NCI-H128 (cell line): ENCODE results near the gene FCN1.

ENCODE experiments used
- DNase-seq: peaks from one replicate; lab custom pipeline; 2025; ENCODE audit not compliant: unreplicated experiment; lab: John Stamatoyannopoulos, UW

FCN1 gene

GRCh38 chr9:134951994-134952393, 34.3 kb upstream of the FCN1 start:
- no peak for DNase-seq

GRCh38 chr9:134951461-134951860, 33.7 kb upstream of the FCN1 start:
- no peak for DNase-seq

GRCh38 chr9:134950386-134951210, 32.9 kb upstream of the FCN1 start:
- no peak for DNase-seq

GRCh38 chr9:134949681-134950385, 32.1 kb upstream of the FCN1 start:
- DNase-seq: no peak

- no peak for DNase-seq
These were observed 30.4 kb upstream of the FCN1 start for GRCh38 chr9:134948149-134948548.

- no peak for DNase-seq
These were observed 29.7 kb upstream of the FCN1 start for GRCh38 chr9:134947265-134947955.

GRCh38 chr9:134946663-134947062, 29.0 kb upstream of the FCN1 start:
- no peak for DNase-seq

GRCh38 chr9:134945509-134946275, 28.0 kb upstream of the FCN1 start:
- DNase-seq: no peak

GRCh38 chr9:134944916-134945315, 27.2 kb upstream of the FCN1 start:
- no peak for DNase-seq

GRCh38 chr9:134944351-134944802, 26.7 kb upstream of the FCN1 start:
- no peak for DNase-seq

- no peak for DNase-seq
These were observed 26.1 kb upstream of the FCN1 start for GRCh38 chr9:134943836-134944235.

- no peak for DNase-seq
These were observed 25.7 kb upstream of the FCN1 start for GRCh38 chr9:134943411-134943810.

- no peak for DNase-seq
These were observed 25.1 kb upstream of the FCN1 start for GRCh38 chr9:134942788-134943184.

GRCh38 chr9:134942011-134942787, 24.5 kb upstream of the FCN1 start:
- no peak for DNase-seq

- DNase-seq: no peak
These were observed 22.8 kb upstream of the FCN1 start for GRCh38 chr9:134940236-134941208.

- no peak for DNase-seq
These were observed 22.1 kb upstream of the FCN1 start for GRCh38 chr9:134939836-134940235.

- DNase-seq: no peak
These were observed 21.5 kb upstream of the FCN1 start for GRCh38 chr9:134939080-134939733.

- DNase-seq: no peak
These were observed 20.8 kb upstream of the FCN1 start for GRCh38 chr9:134938346-134939079.
